K562 (cell line): ENCODE data around the gene NKX1-2.

ENCODE experiments used
- CTCF ChIP-seq, 3 experiments: IDR thresholded peaks in 2 of 3; conservative IDR thresholded peaks in 1 of 3; 2 replicates each; pipeline ENCODE4 v1.5.1; 2011 to 2012; ENCODE audit warnings: low read length in 3 of 3, mild to moderate bottlenecking in 3 of 3, control low read depth in 2 of 3, improper control_type of control experiment in 1 of 3, inconsistent platforms in 1 of 3, low read depth in 1 of 3, mixed read lengths in 1 of 3, moderate library complexity in 1 of 3; ENCODE audit not compliant: insufficient read depth in 2 of 3
- ELF4 ChIP-seq: fragments of 450-650 bp; formaldehyde crosslinking; IDR thresholded peaks from 2 replicates; pipeline ENCODE4 v1.4.0; 2022; ENCODE audit warnings: missing genetic modification characterization
- GABPA ChIP-seq: fragments of 200-800 bp; sonication (Bioruptor generic); conservative IDR thresholded peaks from 2 replicates; pipeline ENCODE4 v1.6.1; 2016; ENCODE audit warnings: low read depth, missing genetic modification characterization, missing compliant biosample characterization
- PHB2 ChIP-seq: fragments of 450-650 bp; IDR thresholded peaks from 2 replicates; pipeline ENCODE4 v1.6.1; 2017; ENCODE audit warnings: low read depth
- POLR2A ChIP-seq: fragments of 450-650 bp; conservative IDR thresholded peaks from 2 replicates; pipeline ENCODE4 v1.6.1; 2016
- POLR2AphosphoS5 ChIP-seq: IDR thresholded peaks from 2 replicates; pipeline ENCODE4 v1.6.1; 2011; ENCODE audit warnings: mild to moderate bottlenecking, low read depth, low read length, moderate library complexity; ENCODE audit not compliant: control insufficient read depth, insufficient read depth
- TF ChIP-seq, protein P1 (sequence below): fragments of 450-650 bp; formaldehyde crosslinking; IDR thresholded peaks from 2 replicates; pipeline ENCODE4 v1.4.0; 2020; ENCODE audit warnings: mild to moderate bottlenecking, mixed read lengths
- TF ChIP-seq, protein P2 (sequence below): fragments of 250-450 bp; sonication (Bioruptor Pico); IDR thresholded peaks from 2 replicates; pipeline ENCODE4 v1.8.0; 2022; ENCODE audit warnings: moderate library complexity, mild to moderate bottlenecking, inconsistent platforms
- TF ChIP-seq, protein P3 (sequence below): fragments of 450-650 bp; IDR thresholded peaks from 2 replicates; pipeline ENCODE4 v1.6.1; 2016; ENCODE audit warnings: low read depth

GRCh38 chr10:124460144-124460543, 10.3 kb upstream of the NKX1-2 start:
- TF ChIP-seq, protein P1, sequence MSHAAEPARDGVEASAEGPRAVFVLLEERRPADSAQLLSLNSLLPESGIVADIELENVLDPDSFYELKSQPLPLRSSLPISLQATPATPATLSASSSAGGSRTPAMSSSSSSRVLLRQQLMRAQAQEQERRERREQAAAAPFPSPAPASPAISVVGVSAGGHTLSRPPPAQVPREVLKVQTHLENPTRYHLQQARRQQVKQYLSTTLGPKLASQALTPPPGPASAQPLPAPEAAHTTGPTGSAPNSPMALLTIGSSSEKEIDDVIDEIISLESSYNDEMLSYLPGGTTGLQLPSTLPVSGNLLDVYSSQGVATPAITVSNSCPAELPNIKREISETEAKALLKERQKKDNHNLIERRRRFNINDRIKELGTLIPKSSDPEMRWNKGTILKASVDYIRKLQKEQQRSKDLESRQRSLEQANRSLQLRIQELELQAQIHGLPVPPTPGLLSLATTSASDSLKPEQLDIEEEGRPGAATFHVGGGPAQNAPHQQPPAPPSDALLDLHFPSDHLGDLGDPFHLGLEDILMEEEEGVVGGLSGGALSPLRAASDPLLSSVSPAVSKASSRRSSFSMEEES (CRISPR knock-in tag): no peak
- TF ChIP-seq, protein P2, sequence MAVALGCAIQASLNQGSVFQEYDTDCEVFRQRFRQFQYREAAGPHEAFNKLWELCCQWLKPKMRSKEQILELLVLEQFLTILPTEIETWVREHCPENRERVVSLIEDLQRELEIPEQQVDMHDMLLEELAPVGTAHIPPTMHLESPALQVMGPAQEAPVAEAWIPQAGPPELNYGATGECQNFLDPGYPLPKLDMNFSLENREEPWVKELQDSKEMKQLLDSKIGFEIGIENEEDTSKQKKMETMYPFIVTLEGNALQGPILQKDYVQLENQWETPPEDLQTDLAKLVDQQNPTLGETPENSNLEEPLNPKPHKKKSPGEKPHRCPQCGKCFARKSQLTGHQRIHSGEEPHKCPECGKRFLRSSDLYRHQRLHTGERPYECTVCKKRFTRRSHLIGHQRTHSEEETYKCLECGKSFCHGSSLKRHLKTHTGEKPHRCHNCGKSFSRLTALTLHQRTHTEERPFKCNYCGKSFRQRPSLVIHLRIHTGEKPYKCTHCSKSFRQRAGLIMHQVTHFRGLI (CRISPR knock-in tag): no peak
- TF ChIP-seq GABPA: no peak
- TF ChIP-seq, protein P3, sequence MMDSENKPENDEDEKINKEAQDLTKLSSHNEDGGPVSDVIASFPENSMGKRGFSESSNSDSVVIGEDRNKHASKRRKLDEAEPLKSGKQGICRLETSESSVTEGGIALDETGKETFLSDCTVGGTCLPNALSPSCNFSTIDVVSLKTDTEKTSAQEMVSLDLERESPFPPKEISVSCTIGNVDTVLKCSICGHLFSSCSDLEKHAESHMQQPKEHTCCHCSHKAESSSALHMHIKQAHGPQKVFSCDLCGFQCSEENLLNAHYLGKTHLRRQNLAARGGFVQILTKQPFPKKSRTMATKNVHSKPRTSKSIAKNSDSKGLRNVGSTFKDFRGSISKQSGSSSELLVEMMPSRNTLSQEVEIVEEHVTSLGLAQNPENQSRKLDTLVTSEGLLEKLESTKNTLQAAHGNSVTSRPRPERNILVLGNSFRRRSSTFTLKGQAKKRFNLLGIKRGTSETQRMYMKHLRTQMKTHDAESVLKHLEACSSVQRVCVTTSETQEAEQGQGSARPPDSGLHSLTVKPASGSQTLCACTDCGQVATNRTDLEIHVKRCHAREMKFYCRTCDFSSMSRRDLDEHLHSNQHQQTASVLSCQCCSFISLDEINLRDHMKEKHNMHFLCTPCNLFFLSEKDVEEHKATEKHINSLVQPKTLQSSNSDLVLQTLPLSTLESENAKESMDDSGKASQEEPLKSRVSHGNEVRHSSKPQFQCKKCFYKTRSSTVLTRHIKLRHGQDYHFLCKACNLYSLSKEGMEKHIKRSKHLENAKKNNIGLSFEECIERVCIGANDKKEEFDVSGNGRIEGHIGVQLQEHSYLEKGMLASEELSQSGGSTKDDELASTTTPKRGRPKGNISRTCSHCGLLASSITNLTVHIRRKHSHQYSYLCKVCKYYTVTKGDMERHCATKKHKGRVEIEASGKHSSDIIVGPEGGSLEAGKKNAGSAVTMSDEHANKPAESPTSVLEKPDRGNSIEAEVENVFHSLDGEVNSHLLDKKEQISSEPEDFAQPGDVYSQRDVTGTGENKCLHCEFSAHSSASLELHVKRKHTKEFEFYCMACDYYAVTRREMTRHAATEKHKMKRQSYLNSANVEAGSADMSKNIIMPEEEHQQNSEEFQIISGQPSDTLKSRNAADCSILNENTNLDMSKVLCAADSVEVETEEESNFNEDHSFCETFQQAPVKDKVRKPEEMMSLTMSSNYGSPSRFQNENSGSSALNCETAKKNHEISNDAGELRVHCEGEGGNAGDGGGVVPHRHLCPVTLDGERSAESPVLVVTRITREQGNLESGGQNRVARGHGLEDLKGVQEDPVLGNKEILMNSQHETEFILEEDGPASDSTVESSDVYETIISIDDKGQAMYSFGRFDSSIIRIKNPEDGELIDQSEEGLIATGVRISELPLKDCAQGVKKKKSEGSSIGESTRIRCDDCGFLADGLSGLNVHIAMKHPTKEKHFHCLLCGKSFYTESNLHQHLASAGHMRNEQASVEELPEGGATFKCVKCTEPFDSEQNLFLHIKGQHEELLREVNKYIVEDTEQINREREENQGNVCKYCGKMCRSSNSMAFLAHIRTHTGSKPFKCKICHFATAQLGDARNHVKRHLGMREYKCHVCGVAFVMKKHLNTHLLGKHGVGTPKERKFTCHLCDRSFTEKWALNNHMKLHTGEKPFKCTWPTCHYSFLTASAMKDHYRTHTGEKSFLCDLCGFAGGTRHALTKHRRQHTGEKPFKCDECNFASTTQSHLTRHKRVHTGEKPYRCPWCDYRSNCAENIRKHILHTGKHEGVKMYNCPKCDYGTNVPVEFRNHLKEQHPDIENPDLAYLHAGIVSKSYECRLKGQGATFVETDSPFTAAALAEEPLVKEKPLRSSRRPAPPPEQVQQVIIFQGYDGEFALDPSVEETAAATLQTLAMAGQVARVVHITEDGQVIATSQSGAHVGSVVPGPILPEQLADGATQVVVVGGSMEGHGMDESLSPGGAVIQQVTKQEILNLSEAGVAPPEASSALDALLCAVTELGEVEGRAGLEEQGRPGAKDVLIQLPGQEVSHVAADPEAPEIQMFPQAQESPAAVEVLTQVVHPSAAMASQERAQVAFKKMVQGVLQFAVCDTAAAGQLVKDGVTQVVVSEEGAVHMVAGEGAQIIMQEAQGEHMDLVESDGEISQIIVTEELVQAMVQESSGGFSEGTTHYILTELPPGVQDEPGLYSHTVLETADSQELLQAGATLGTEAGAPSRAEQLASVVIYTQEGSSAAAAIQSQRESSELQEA: no peak
- TF ChIP-seq POLR2A: no peak
- TF ChIP-seq ELF4 (CRISPR knock-in tag): no peak
- TF ChIP-seq POLR2AphosphoS5: no peak
- no peak for TF ChIP-seq CTCF (IDR thresholded peaks at IDR 0.05 in 2 of 3, conservative IDR thresholded peaks at IDR 0.05 in 1 of 3; ENCODE audit: insufficient read depth in 2 of 3, low read depth in 1 of 3, low read length in 3 of 3)
- no peak for TF ChIP-seq PHB2
